ENCODE data around the gene CRP. TPM values are rescaled to one million over a fixed set of nuclear protein-coding genes. Genes with fewer than 3 reads are reported as not detected.
"Not testable (repeated sequence)": the region's sequence is repeated elsewhere in the genome, so short reads cannot be mapped to it uniquely, and the experiment has no call there.

Gene CRP
- total and polyA plus RNA-seq, 8 donors = 0.10 TPM; not detected in 7

DNA sequence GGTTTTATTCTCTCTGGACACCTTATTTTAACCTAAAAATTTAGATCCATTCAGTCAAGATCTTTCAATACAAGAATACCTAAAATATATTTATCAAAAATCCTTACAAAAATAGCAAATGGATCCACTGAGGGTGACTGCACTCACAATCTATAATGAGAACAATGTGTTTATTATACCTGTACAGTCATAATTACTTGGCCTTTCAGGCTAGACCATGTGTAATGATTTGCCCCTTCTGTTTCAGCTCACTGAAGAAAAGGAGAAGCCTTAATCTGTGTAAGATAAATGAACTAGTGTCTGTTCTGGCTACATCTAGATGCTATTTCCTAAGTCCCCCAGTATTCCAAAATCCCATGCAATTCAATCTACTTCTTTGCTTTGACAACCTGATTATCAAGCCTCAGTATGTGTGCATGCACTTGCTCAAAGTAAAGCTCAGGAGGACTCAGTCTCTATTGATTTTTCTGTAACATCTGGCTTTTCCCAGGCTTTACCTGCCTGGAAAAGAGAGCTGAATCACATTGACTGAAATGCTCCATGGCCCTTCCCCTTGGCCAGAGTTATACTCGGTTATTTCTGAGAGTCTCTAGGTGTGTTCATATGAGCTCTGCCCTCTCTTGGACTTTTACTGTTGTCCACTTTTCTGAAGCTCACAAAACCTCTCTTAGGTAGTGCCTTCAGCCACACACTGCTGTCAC is 27.6 kb downstream of the CRP start:
- H3K27me3 ChIP-seq = peaks cover 0 to 5% (median 4%) of the 10 kb centered on the region in 3 donors
- intact Hi-C loops (cut with DNase I; ENCODE audit: low total_unique reads) = no loop called here

DNA sequence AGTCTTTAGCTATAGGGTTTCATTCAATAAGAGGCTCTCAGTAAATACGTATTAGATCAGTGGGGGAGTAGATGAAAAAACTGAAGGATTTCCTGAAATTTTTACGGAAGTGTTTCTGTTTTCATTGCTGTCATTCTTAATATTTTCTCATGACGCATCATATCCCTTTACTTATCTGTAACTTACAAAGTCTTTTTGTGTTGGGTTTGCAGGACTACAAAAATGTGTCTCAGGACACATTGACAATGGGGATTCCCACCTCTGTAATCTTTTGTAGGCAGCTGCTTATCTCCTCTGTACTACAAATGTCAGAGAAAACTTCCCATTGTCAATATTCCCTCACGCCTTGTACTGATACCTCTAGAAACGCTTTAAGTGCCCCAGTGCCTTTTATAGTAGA is 35.5 kb downstream of the CRP start:
- WGBS, 5 donors = 54 to 77% (median 63%) methylated on average over 5 of the region's 5 CpGs; no CpG with 5 or more reads in 1 of the 5 donors
- TF ChIP-seq EP300 (IDR thresholded peaks at IDR 0.05) (no peak), POLR2A (IDR thresholded peaks at IDR 0.05) (no peak), CTCF (IDR thresholded peaks at IDR 0.05) (no peak), POLR2AphosphoS5 (IDR thresholded peaks at IDR 0.05) (no peak)
- H3K4me3 ChIP-seq = no peak overlapping the region
- no peaks in the 10 kb centered on the region for H3K36me3 ChIP-seq
- no peaks in the 10 kb centered on the region for H3K4me1 ChIP-seq
- H3K9me3 ChIP-seq = no peaks in the 10 kb centered on the region
- DNase-seq = no peak
- H3K27ac ChIP-seq = no peak overlapping the region
- intact Hi-C loops (cut with DNase I; ENCODE audit: low total_unique reads) = no loop called here
- H3K27me3 ChIP-seq = no peaks in the 10 kb centered on the region

More for the DNA sequence above, 27.6 kb downstream of the CRP start:
- WGBS, 5 donors = 50 to 82% (median 80%) methylated on average over 1 of the region's 1 CpG
- H3K4me1 ChIP-seq = no peaks in the 10 kb centered on the region
- H3K9me3 ChIP-seq = no peaks in the 10 kb centered on the region
- DNase-seq = peak in 1 of 2 donors; percentile 37
- H3K36me3 ChIP-seq = no peaks in the 10 kb centered on the region
- TF ChIP-seq EP300 (IDR thresholded peaks at IDR 0.05) (no peak), POLR2A (IDR thresholded peaks at IDR 0.05) (no peak), POLR2AphosphoS5 (IDR thresholded peaks at IDR 0.05) (no peak), CTCF (IDR thresholded peaks at IDR 0.05) (no peak)
- H3K27ac ChIP-seq = no peak overlapping the region
- H3K4me3 ChIP-seq = no peak overlapping the region

GRCh38 chr1:159675046-159675445 is 39.3 kb downstream of the CRP start:
- no peaks in the 10 kb centered on the region for H3K9me3 ChIP-seq
- no peak overlapping the region for H3K4me3 ChIP-seq
- 30 to 58% (median 37%) methylated on average over 1 of the region's 1 CpG for WGBS, 5 donors
- TF ChIP-seq CTCF (IDR thresholded peaks at IDR 0.05) (no peak), EP300 (IDR thresholded peaks at IDR 0.05) (no peak), POLR2AphosphoS5 (IDR thresholded peaks at IDR 0.05) (no peak), POLR2A (IDR thresholded peaks at IDR 0.05) (no peak)
- no peaks in the 10 kb centered on the region for H3K4me1 ChIP-seq
- no peak for DNase-seq
- no peaks in the 10 kb centered on the region for H3K36me3 ChIP-seq
- H3K27ac ChIP-seq = no peak overlapping the region
- no peaks in the 10 kb centered on the region for H3K27me3 ChIP-seq
- intact Hi-C loops (cut with DNase I; ENCODE audit: low total_unique reads) = no loop called here

DNA sequence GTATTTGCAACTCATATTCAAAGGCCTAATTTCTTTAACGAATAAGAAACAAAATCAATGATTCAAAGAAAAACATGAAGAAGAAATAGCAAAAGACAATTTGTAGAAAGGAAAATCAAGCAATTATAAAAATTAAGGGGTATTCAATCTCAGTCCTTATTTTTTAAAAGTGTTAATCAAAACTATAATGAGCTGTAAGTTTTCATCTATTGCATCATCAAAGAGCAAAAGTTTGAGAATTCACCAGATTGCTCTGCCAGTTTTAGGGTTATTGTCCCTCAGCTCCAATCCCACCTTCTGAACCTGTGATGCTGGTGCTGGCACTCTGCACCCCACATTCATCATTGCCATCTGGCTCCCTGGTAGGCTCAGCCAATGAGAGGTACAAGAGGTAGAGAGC is 42.0 kb downstream of the CRP start:
- H3K9me3 ChIP-seq; H3K4me3 ChIP-seq; H3K27ac ChIP-seq; H3K4me1 ChIP-seq; H3K27me3 ChIP-seq; DNase-seq; intact Hi-C loops (cut with DNase I; ENCODE audit: low total_unique reads); H3K36me3 ChIP-seq: not testable (repeated sequence)
- whole genome bisulfite sequencing, 5 donors = 69 to 100% (median 95%) methylated on average over 1 of the region's 1 CpG

- H3K9me3 ChIP-seq = peaks cover 0 to 8% (median 2%) of the 10 kb centered on the region in 4 donors
- WGBS, 5 donors = 28 to 59% (median 48%) methylated on average over 1 of the region's 1 CpG
- intact Hi-C loops (cut with DNase I; ENCODE audit: low total_unique reads) = no loop called here
- H3K27me3 ChIP-seq = peaks cover 0 to 4% (median 0%) of the 10 kb centered on the region in 3 donors
- no peak overlapping the region for H3K4me3 ChIP-seq
- no peak for TF ChIP-seq EP300 (IDR thresholded peaks at IDR 0.05)
- no peak for TF ChIP-seq POLR2AphosphoS5 (IDR thresholded peaks at IDR 0.05)
- no peak for TF ChIP-seq CTCF (IDR thresholded peaks at IDR 0.05)
- TF ChIP-seq POLR2A (IDR thresholded peaks at IDR 0.05) = no peak
- no peaks in the 10 kb centered on the region for H3K4me1 ChIP-seq
- DNase-seq = no peak
- H3K27ac ChIP-seq = no peak overlapping the region
- no peaks in the 10 kb centered on the region for H3K36me3 ChIP-seq
Measured at GRCh38 chr1:159669338-159669737, 45.1 kb downstream of the CRP start.
